ENCODE results near the gene TTLL1.

Gene TTLL1

GRCh38 chr22:42993651-42994275 lies 95.4 kb downstream of the TTLL1 start:
- no peak for DNase-seq (ENCODE audit: low read depth)

GRCh38 chr22:42992886-42993479 lies 96.2 kb downstream of the TTLL1 start:
- no peak for DNase-seq (ENCODE audit: low read depth)

- DNase-seq (ENCODE audit: low read depth): no peak
Measured at GRCh38 chr22:42992092-42992491, 97.1 kb downstream of the TTLL1 start.

- DNase-seq (ENCODE audit: low read depth): peak; percentile 67
Measured at GRCh38 chr22:42991010-42991651, 98.1 kb downstream of the TTLL1 start.

DNA sequence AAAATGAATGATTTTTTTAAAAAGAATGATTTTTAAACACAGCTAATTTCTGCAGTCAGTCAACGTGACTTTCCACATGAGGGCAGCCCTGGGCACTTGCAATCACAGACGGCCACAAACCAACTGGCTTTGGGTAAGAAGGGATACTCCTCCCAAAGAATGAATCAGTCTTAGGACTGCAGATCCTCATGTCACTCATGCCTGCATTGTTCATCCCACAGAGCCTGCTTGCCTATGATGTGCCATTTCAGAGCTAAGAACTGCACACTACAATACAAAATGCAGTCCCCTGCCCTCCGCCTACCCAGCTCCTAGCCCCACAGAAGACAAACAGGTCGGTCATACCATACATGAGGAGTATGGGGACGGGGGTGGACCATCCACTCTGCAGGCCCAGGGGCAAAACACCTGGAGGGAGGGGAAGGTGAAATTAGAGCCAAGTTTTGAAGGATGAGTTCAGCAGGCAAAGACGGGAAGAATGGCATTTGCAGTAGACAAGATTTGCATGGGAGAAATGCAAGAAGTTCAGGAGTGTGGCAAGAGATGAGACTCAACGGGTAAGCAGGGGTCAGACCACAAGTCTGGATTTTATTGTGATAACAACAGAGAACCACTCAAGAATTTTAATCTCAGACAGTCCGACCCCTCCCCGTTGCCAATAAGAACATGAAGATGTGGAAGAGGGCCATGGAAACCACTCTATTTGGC lies 98.9 kb downstream of the TTLL1 start:
- DNase-seq (ENCODE audit: low read depth): peak; percentile 85

Measured in fibroblast of the conjunctiva (primary cell).